H9 (cell line): ENCODE results near the gene RSPH10B. TPM values are rescaled to one million over a fixed set of nuclear protein-coding genes. Genes with fewer than 3 reads are reported as not detected.
"Not testable (repeated sequence)": the region's sequence is repeated elsewhere in the genome, so short reads cannot be mapped to it uniquely, and the experiment has no call there.

Experiments used
- DNase-seq: peaks from one replicate; pipeline ENCODE4 v3.0.0-alpha.2; 2017
- H2AFZ ChIP-seq: one replicate; pipeline ENCODE4 v1.6.1; 2013; ENCODE audit warnings: mild to moderate bottlenecking, low read length, control low read depth, moderate library complexity
- H2AK5ac ChIP-seq: 2 replicates; pipeline ENCODE4 v1.6.1; 2013; ENCODE audit warnings: low read length, control low read depth, mixed read lengths; ENCODE audit not compliant: insufficient read length
- H2BK120ac ChIP-seq: one replicate; pipeline ENCODE4 v1.6.1; 2013; ENCODE audit warnings: low read depth, mild to moderate bottlenecking, low read length, control low read depth, inconsistent platforms; ENCODE audit not compliant: poor library complexity, severe bottlenecking
- H2BK12ac ChIP-seq: 2 replicates; pipeline ENCODE4 v1.6.1; 2013; ENCODE audit warnings: low read length, control low read depth, mixed read lengths, low read depth; ENCODE audit not compliant: insufficient read length
- H2BK15ac ChIP-seq: 2 replicates; pipeline ENCODE4 v1.6.1; 2013; ENCODE audit warnings: low read depth, low read length, control low read depth
- H2BK20ac ChIP-seq: one replicate; pipeline ENCODE4 v1.6.1; 2013; ENCODE audit warnings: low read depth, mild to moderate bottlenecking, low read length, control low read depth, inconsistent platforms; ENCODE audit not compliant: poor library complexity, severe bottlenecking
- H2BK5ac ChIP-seq: 2 replicates; pipeline ENCODE4 v1.6.1; 2013; ENCODE audit warnings: low read length, control low read depth, mixed read lengths; ENCODE audit not compliant: insufficient read length
- H3K14ac ChIP-seq: 2 replicates; pipeline ENCODE4 v1.6.1; 2013; ENCODE audit warnings: low read length, control low read depth; ENCODE audit not compliant: insufficient read depth
- H3K18ac ChIP-seq: 2 replicates; pipeline ENCODE4 v1.6.1; 2013; ENCODE audit warnings: low read depth, mild to moderate bottlenecking, mixed read lengths, low read length, control low read depth; ENCODE audit not compliant: insufficient read length
- H3K23ac ChIP-seq: 2 replicates; pipeline ENCODE4 v1.6.1; 2013; ENCODE audit warnings: low read length, control low read depth, mixed read lengths, low read depth; ENCODE audit not compliant: insufficient read length
- H3K23me2 ChIP-seq: 2 replicates; pipeline ENCODE4 v1.6.1; 2013; ENCODE audit warnings: low read depth, mild to moderate bottlenecking, mixed read lengths, low read length, control low read depth; ENCODE audit not compliant: insufficient read length, poor library complexity, severe bottlenecking
- H3K27ac ChIP-seq: 2 replicates; pipeline ENCODE4 v1.5.1; 2013; ENCODE audit warnings: low read length, control low read depth, mixed read lengths, low read depth; ENCODE audit not compliant: insufficient read length
- H3K27me3 ChIP-seq: 2 replicates; pipeline ENCODE4 v1.6.1; 2013; ENCODE audit warnings: low read length, control low read depth, inconsistent platforms; ENCODE audit not compliant: insufficient read depth
- H3K4ac ChIP-seq: 2 replicates; pipeline ENCODE4 v1.6.1; 2013; ENCODE audit warnings: low read depth, mild to moderate bottlenecking, control low read depth, inconsistent platforms, low read length, moderate library complexity
- H3K4me1 ChIP-seq: 2 replicates; pipeline ENCODE4 v1.6.1; 2013; ENCODE audit warnings: low read length, control low read depth, inconsistent platforms; ENCODE audit not compliant: insufficient read depth
- H3K4me2 ChIP-seq: 2 replicates; pipeline ENCODE4 v1.6.1; 2013; ENCODE audit warnings: low read length, control low read depth, mixed read lengths; ENCODE audit not compliant: insufficient read length, insufficient read depth
- H3K56ac ChIP-seq: 2 replicates; pipeline ENCODE4 v1.6.1; 2013; ENCODE audit warnings: low read depth, mild to moderate bottlenecking, mixed read lengths, low read length, control low read depth; ENCODE audit not compliant: insufficient read length
- H3K79me1 ChIP-seq: 2 replicates; pipeline ENCODE4 v1.6.1; 2013; ENCODE audit warnings: low read depth, mild to moderate bottlenecking, moderate library complexity, low read length, control low read depth, inconsistent platforms; ENCODE audit not compliant: insufficient read depth, poor library complexity, severe bottlenecking
- H3K79me2 ChIP-seq: 2 replicates; pipeline ENCODE4 v1.6.1; 2013; ENCODE audit warnings: low read length, control low read depth, inconsistent platforms; ENCODE audit not compliant: insufficient read depth
- H3K9ac ChIP-seq: 2 replicates; pipeline ENCODE4 v1.6.1; 2013; ENCODE audit warnings: low read length, control low read depth, mixed read lengths; ENCODE audit not compliant: insufficient read length; ENCODE audit errors: extremely low read depth
- H3K9me3 ChIP-seq: one replicate; pipeline ENCODE4 v1.6.1; 2013; ENCODE audit warnings: low read depth, low read length, inconsistent platforms; ENCODE audit not compliant: control insufficient read depth
- H3T11ph ChIP-seq: one replicate; pipeline ENCODE4 v1.6.1; 2013; ENCODE audit warnings: mild to moderate bottlenecking, low read length, control low read depth, inconsistent platforms
- H4K20me1 ChIP-seq: one replicate; pipeline ENCODE4 v1.6.1; 2013; ENCODE audit not compliant: control insufficient read depth, insufficient read length, insufficient read depth
- H4K5ac ChIP-seq: 2 replicates; pipeline ENCODE4 v1.6.1; 2013; ENCODE audit warnings: low read depth, mild to moderate bottlenecking, mixed read lengths, low read length, control low read depth; ENCODE audit not compliant: insufficient read length
- H4K8ac ChIP-seq: replicated peaks from 2 replicates; pipeline ENCODE4 v1.6.1; 2013; ENCODE audit warnings: low read length, control low read depth, mixed read lengths, low read depth; ENCODE audit not compliant: insufficient read length
- H4K91ac ChIP-seq: 2 replicates; pipeline ENCODE4 v1.6.1; 2013; ENCODE audit warnings: low read depth, mild to moderate bottlenecking, moderate library complexity, mixed read lengths, low read length, control low read depth; ENCODE audit not compliant: insufficient read length
- H3K27ac Mint-ChIP-seq, 3 experiments: 2 replicates in 2 of 3; 3 replicates in 1 of 3; pipeline ENCODE4 v1.8.0; 2020 to 2021; ENCODE audit warnings: mixed read lengths in 3 of 3, mild to moderate bottlenecking in 1 of 3, moderate library complexity in 1 of 3
- H3K27me3 Mint-ChIP-seq: 2 replicates; pipeline ENCODE4 v1.8.0; 2021; ENCODE audit warnings: low read depth, mild to moderate bottlenecking, moderate library complexity, mixed read lengths
- H3K36me3 Mint-ChIP-seq, 3 experiments: 2 replicates in 2 of 3; 3 replicates in 1 of 3; pipeline ENCODE4 v1.8.0; 2020 to 2021; ENCODE audit warnings: low read depth in 3 of 3, mixed read lengths in 3 of 3; ENCODE audit not compliant: insufficient read depth in 1 of 3
- H3K4me1 Mint-ChIP-seq, 2 experiments: 2 replicates each; pipeline ENCODE4 v1.8.0; 2020; ENCODE audit warnings: mixed read lengths in 2 of 2
- H3K4me3 Mint-ChIP-seq, 2 experiments: 2 replicates in 1 of 2; 3 replicates in 1 of 2; pipeline ENCODE4 v1.8.0; 2020 to 2021; ENCODE audit warnings: mild to moderate bottlenecking in 2 of 2, mixed read lengths in 2 of 2, moderate library complexity in 1 of 2
- H3K9me3 Mint-ChIP-seq, 2 experiments: 2 replicates in 1 of 2; 3 replicates in 1 of 2; pipeline ENCODE4 v1.8.0; 2020; ENCODE audit warnings: mild to moderate bottlenecking in 2 of 2, mixed read lengths in 2 of 2, moderate library complexity in 1 of 2
- CTCF ChIP-seq: fragments of 200-600 bp; sonication (generic); conservative IDR thresholded peaks from 3 replicates; pipeline ENCODE4 v1.8.0; 2021; ENCODE audit warnings: antibody characterized with exemption, mild to moderate bottlenecking
- WGBS: extraction: QIAGEN DNeasy Blood & Tissue Kit; methylation state at CpG from one replicate; pipeline ENCODE4 v1.1.7; 2013; ENCODE audit warnings: missing lambda C conversion rate, low lambda C conversion rate, mixed read lengths; ENCODE audit not compliant: insufficient read length; ENCODE audit errors: extremely low coverage; 5-methylcytosine and 5-hydroxymethylcytosine counted together
- total RNA-seq: library from RNA; stranded (reverse); gene quantifications from 2 replicates; pipeline ENCODE4 v1.2.1, GENCODE V29; 2021

The RSPH10B gene
- total RNA-seq, 1 experiment from 2014 or later = 0.63 TPM

- no peak overlapping the region for H3T11ph ChIP-seq
- no peak for TF ChIP-seq CTCF
- H3K14ac ChIP-seq = no peak overlapping the region
- H3K4me1 ChIP-seq = no peaks in the 10 kb centered on the region
- no peak overlapping the region for H2BK120ac ChIP-seq
- no peak overlapping the region for H3K27ac ChIP-seq
- no peak overlapping the region for H2AK5ac ChIP-seq
- H4K5ac ChIP-seq = no peak overlapping the region
- Mint-ChIP-seq H3K4me1 (peaks cover 9 to 22% of the 10 kb centered on the region in 2 experiments), H3K36me3 (peaks cover 37 to 56% (median 48%) of the 10 kb centered on the region in 3 experiments), H3K27me3 (no peaks in the 10 kb centered on the region), H3K27ac (peak overlapping the region in 1 of 3 experiments; percentile 54; a peak in 2 of 7 replicates), H3K9me3 (no peaks in the 10 kb centered on the region), H3K4me3 (0 out of 5 replicates have a peak overlapping the region, but pooled peaks of 1 of the 2 experiments have one; percentile 92)
- no peak overlapping the region for H3K56ac ChIP-seq
- WGBS = no CpG with 5 or more reads among the region's 2 CpGs
- peaks cover 4% of the 10 kb centered on the region; the same call in 1 of the 2 replicates for H3K79me2 ChIP-seq
- peaks cover 2% of the 10 kb centered on the region for H4K20me1 ChIP-seq
- H3K27me3 ChIP-seq = no peaks in the 10 kb centered on the region
- H3K9ac ChIP-seq = no peak overlapping the region
- H4K8ac ChIP-seq = no peak overlapping the region
- H3K4me2 ChIP-seq = no peak overlapping the region
- no peak overlapping the region for H2BK20ac ChIP-seq
- peaks cover 2% of the 10 kb centered on the region for H3K23me2 ChIP-seq
- no peak overlapping the region for H3K23ac ChIP-seq
- H2AFZ ChIP-seq = no peak overlapping the region
- no peak overlapping the region for H4K91ac ChIP-seq
- H2BK15ac ChIP-seq = no peak overlapping the region
- H2BK5ac ChIP-seq = no peak overlapping the region
- no peaks in the 10 kb centered on the region for H3K9me3 ChIP-seq
- H2BK12ac ChIP-seq = no peak overlapping the region
- DNase-seq = no peak
- peaks cover 11% of the 10 kb centered on the region for H3K79me1 ChIP-seq
- no peak overlapping the region for H3K18ac ChIP-seq
- no peak overlapping the region for H3K4ac ChIP-seq
These were observed 41.1 kb upstream of the RSPH10B start for GRCh38 chr7:6011541-6011940.

GRCh38 chr7:6010370-6010769, 39.9 kb upstream of the RSPH10B start:
- Mint-ChIP-seq H3K4me3 (peak overlapping the region; percentile 86 to 92), H3K36me3 (peaks cover 27 to 44% (median 36%) of the 10 kb centered on the region in 3 experiments), H3K4me1 (peaks cover 9 to 22% of the 10 kb centered on the region in 2 experiments), H3K27ac (peak overlapping the region; percentile 28 to 82 (median 76); a peak in 4 of 7 replicates)
- WGBS = no CpG with 5 or more reads among the region's 8 CpGs
- not testable (repeated sequence) for H4K91ac ChIP-seq, H3T11ph ChIP-seq, H3K23ac ChIP-seq, H2BK120ac ChIP-seq, H3K4ac ChIP-seq, H4K5ac ChIP-seq, H4K8ac ChIP-seq, H3K27ac ChIP-seq, H3K4me2 ChIP-seq, H2AFZ ChIP-seq, H3K9me3 Mint-ChIP-seq, H3K79me2 ChIP-seq, H2AK5ac ChIP-seq, H4K20me1 ChIP-seq, H2BK20ac ChIP-seq, H3K18ac ChIP-seq, H2BK12ac ChIP-seq, H3K9me3 ChIP-seq, H3K14ac ChIP-seq, H3K56ac ChIP-seq, H3K27me3 ChIP-seq, DNase-seq, H2BK15ac ChIP-seq, H3K27me3 Mint-ChIP-seq, H3K23me2 ChIP-seq, H3K4me1 ChIP-seq, H3K9ac ChIP-seq, H2BK5ac ChIP-seq
- H3K79me1 ChIP-seq = peaks cover 11% of the 10 kb centered on the region
